K562 (cell line): ENCODE results near the gene MAN2A1. TPM values are rescaled to one million over a fixed set of nuclear protein-coding genes. Genes with fewer than 3 reads are reported as not detected.

Experiments
- ATAC-seq: fragments of 200-7000 bp; cut with Tn5 transposase; 3 replicates; pipeline ENCODE4 v1.9.1; 2020; ENCODE audit warnings: moderate library complexity
- BruUV-seq: library from RNA; stranded (reverse); fragments of 400-500 nt; replicated peaks from 2 replicates; lab custom pipeline; 2021; lab: Mats Ljungman, UMichigan
- CTCF ChIA-PET: fragments of 300-600 bp; formaldehyde crosslinking; extraction: SDS; loops from one replicate; lab custom pipeline; 2021; ENCODE audit warnings: low intra/inter-chr PET ratio; lab: Yijun Ruan, JAX
- POLR2A ChIA-PET: fragments of 300-600, 350-650 bp; sonication (Branson Sonifier 250); formaldehyde crosslinking; extraction: SDS; loops from one replicate; lab custom pipeline; 2021; ENCODE audit warnings: antibody characterized with exemption, inconsistent platforms; lab: Yijun Ruan, JAX
- DNase-seq, 4 experiments: peaks; one replicate each; pipeline versions ENCODE4 v3.0.0 to v3.0.0-alpha.2; 2011 to 2018; ENCODE audit warnings: low spot score in 3 of 4, mixed read lengths in 3 of 4; ENCODE audit errors: extremely low read depth in 1 of 4
- FAIRE-seq: peaks from 2 replicates; lab custom pipeline; 2011; peaks lifted over from hg19 to GRCh38; lab: Jason Lieb, UNC
- H2AFZ ChIP-seq: 2 replicates; pipeline ENCODE4 v1.6.0; 2011; ENCODE audit warnings: low read depth, low read length, control low read depth, inconsistent platforms
- H3K27ac ChIP-seq: fragments of 200-600 bp; 3 replicates; pipeline ENCODE4 v1.8.0; 2011; ENCODE audit warnings: low read depth, mild to moderate bottlenecking, control low read depth, inconsistent platforms, low read length, moderate library complexity, mixed read lengths; ENCODE audit errors: extremely low read depth
- H3K27me3 ChIP-seq, 2 experiments: fragments of 300-600 bp in 1 of 2; 2 replicates in 1 of 2; 3 replicates in 1 of 2; pipeline versions ENCODE4 v1.6.0 to v1.8.0; 2011; ENCODE audit warnings: inconsistent platforms in 2 of 2, low read length in 2 of 2, mild to moderate bottlenecking in 1 of 2, mixed read lengths in 1 of 2, moderate library complexity in 1 of 2; ENCODE audit not compliant: control insufficient read depth in 2 of 2, insufficient read depth in 2 of 2
- H3K36me3 ChIP-seq: fragments of 300-600 bp; 3 replicates; pipeline ENCODE4 v1.8.0; 2011; ENCODE audit warnings: mild to moderate bottlenecking, low read length, inconsistent platforms; ENCODE audit not compliant: control insufficient read depth, insufficient read depth
- H3K4me1 ChIP-seq, 2 experiments: fragments of 200-600 bp in 1 of 2; replicated peaks in 1 of 2; 2 replicates in 1 of 2; 3 replicates in 1 of 2; pipeline versions ENCODE4 v1.5.1 to v1.8.0; 2011; ENCODE audit warnings: inconsistent platforms in 2 of 2, low read length in 2 of 2, mild to moderate bottlenecking in 1 of 2, mixed read lengths in 1 of 2, moderate library complexity in 1 of 2; ENCODE audit not compliant: control insufficient read depth in 2 of 2, insufficient read depth in 2 of 2
- H3K4me2 ChIP-seq: 2 replicates; pipeline ENCODE4 v1.6.1; 2011; ENCODE audit warnings: low read length, control low read depth, inconsistent platforms, mixed read lengths; ENCODE audit not compliant: insufficient read depth
- H3K4me3 ChIP-seq: fragments of 200-600 bp; sonication (generic), shearing (Covaris generic); 2 replicates; pipeline ENCODE4 v1.5.1; 2016; ENCODE audit warnings: control low read depth, inconsistent platforms
- H3K79me2 ChIP-seq: fragments of 200-600 bp; 3 replicates; pipeline ENCODE4 v1.8.0; 2011; ENCODE audit warnings: low read length, inconsistent platforms; ENCODE audit not compliant: control insufficient read depth, insufficient read depth
- H3K9ac ChIP-seq, 2 experiments: 2 replicates each; pipeline versions ENCODE4 v1.6.0 to v1.6.1; 2011; ENCODE audit warnings: low read depth in 2 of 2, low read length in 2 of 2, control low read depth in 1 of 2, inconsistent platforms in 1 of 2, mild to moderate bottlenecking in 1 of 2, mixed read lengths in 1 of 2; ENCODE audit not compliant: insufficient read depth in 1 of 2
- H3K9me1 ChIP-seq: one replicate; pipeline ENCODE4 v1.6.0; 2011; ENCODE audit warnings: inconsistent platforms, mild to moderate bottlenecking, low read length, moderate library complexity; ENCODE audit not compliant: control insufficient read depth, insufficient read depth
- H3K9me3 ChIP-seq: replicated peaks from 2 replicates; pipeline ENCODE4 v1.5.1; 2011; ENCODE audit warnings: low read depth, low read length, inconsistent platforms; ENCODE audit not compliant: control insufficient read depth, insufficient read depth
- H4K20me1 ChIP-seq: replicated peaks from 2 replicates; pipeline ENCODE4 v1.6.1; 2011; ENCODE audit warnings: low read length, inconsistent platforms, mixed read lengths; ENCODE audit not compliant: control insufficient read depth, insufficient read depth
- CBX1 ChIP-seq: sonication (generic); IDR thresholded peaks from 2 replicates; pipeline ENCODE4 v1.6.1; 2016; ENCODE audit warnings: antibody characterized with exemption, low read depth, mild to moderate bottlenecking
- CUX1 ChIP-seq: fragments of 200-800 bp; sonication (Bioruptor generic); IDR thresholded peaks from 2 replicates; pipeline ENCODE4 v1.6.1; 2016; ENCODE audit warnings: missing genetic modification characterization, missing compliant biosample characterization
- FOXA1 ChIP-seq: fragments of 450-650 bp; IDR thresholded peaks from 2 replicates; pipeline ENCODE4 v1.6.1; 2016; ENCODE audit warnings: mild to moderate bottlenecking, borderline replicate concordance
- GATAD2A ChIP-seq: fragments of 450-650 bp; IDR thresholded peaks from 2 replicates; pipeline ENCODE4 v1.6.1; 2017
- NFE2 ChIP-seq: IDR thresholded peaks from 2 replicates; pipeline ENCODE4 v1.6.1; 2014; ENCODE audit warnings: antibody characterized with exemption, low read depth
- RBM39 ChIP-seq: fragments of 200-400 bp; formaldehyde crosslinking; optimal IDR thresholded peaks from 2 replicates; pipeline ENCODE3; 2018; ENCODE audit warnings: low read depth, low read length
- THRA ChIP-seq: fragments of 450-650 bp; IDR thresholded peaks from 2 replicates; pipeline ENCODE4 v1.6.1; 2017; ENCODE audit warnings: mild to moderate bottlenecking, moderate library complexity
- ZFP91 ChIP-seq: sonication (generic); formaldehyde crosslinking; IDR thresholded peaks from 2 replicates; pipeline ENCODE4 v1.8.0; 2022; ENCODE audit warnings: mild to moderate bottlenecking, missing genetic modification reagents
- ZFPM2 ChIP-seq: fragments of 250-450 bp; sonication (Bioruptor Pico); IDR thresholded peaks from 2 replicates; pipeline ENCODE4 v1.5.1; 2022; ENCODE audit warnings: mild to moderate bottlenecking
- ZNF3 ChIP-seq: fragments of 250-450 bp; sonication (Bioruptor Pico); IDR thresholded peaks from 2 replicates; pipeline ENCODE4 v1.5.0; 2021; ENCODE audit warnings: mild to moderate bottlenecking, moderate library complexity
- WGBS: fragments of 100-300 bp; shearing (Covaris generic); methylation state at CpG from one replicate; pipeline ENCODE4 v1.1.6; 2016; ENCODE audit warnings: low coverage, mixed read lengths; ENCODE audit not compliant: insufficient coverage; ENCODE audit errors: missing lambda C conversion rate; 5-methylcytosine and 5-hydroxymethylcytosine counted together
- in situ Hi-C: fragments of 300-500 bp; cut with MboI; formaldehyde crosslinking; loops from 4 replicates; pipeline ENCODE4 v1.15.0; 2018; ENCODE audit warnings: inconsistent platforms, mixed read lengths
- intact Hi-C: fragments of 100-400 bp; cut with micrococcal nuclease; formaldehyde crosslinking; loops from 2 replicates; pipeline ENCODE4 v1.14.2; 2022
- polyA plus RNA-seq, 8 experiments: library from polyadenylated mRNA; depleted of rRNA in 4 of 8; stranded (reverse) in 5 of 8; unstranded in 3 of 8; fragments of >200 nt; fragmentation: Nextera tagmentation in 2 of 8; fragmentation: Illumina TruSeq in 1 of 8; extraction: Ambion mirVana in 2 of 8; extraction: Trizol in 1 of 8; gene quantifications; 2 replicates each; pipeline versions ENCODE4 v1.2.1 to v1.2.3, GENCODE V29; 2011 to 2014; ENCODE audit warnings: inconsistent platforms in 1 of 8, missing spikeins in 1 of 8
- total RNA-seq, 7 experiments: library from RNA; depleted of rRNA in 6 of 7; stranded (reverse); fragments of >200 nt in 6 of 7; fragmentation: Illumina TruSeq in 2 of 7; extraction: Trizol in 2 of 7; gene quantifications; 2 replicates each; pipeline versions ENCODE4 v1.2.1 to v1.2.3, GENCODE V29; 2011 to 2021; ENCODE audit warnings: low replicate concordance in 1 of 7
- TF ChIP-seq, protein P1 (sequence below): fragments of 450-650 bp; IDR thresholded peaks from 2 replicates; pipeline ENCODE4 v1.6.1; 2017; ENCODE audit warnings: antibody characterized with exemption
- TF ChIP-seq, protein P2 (sequence below): fragments of 250-450 bp; sonication (Bioruptor Pico); IDR thresholded peaks from 2 replicates; pipeline ENCODE4 v1.8.0; 2022; ENCODE audit warnings: moderate library complexity, mild to moderate bottlenecking, inconsistent platforms

MAN2A1 gene
- total and polyA plus RNA-seq, 9 of the 15 experiments (the other 6 are each of a cell fraction or from before 2014, with no cell fraction given), result 5.2 to 32.0 (median 19.8) TPM

GRCh38 chr5:109676920-109677319 is 12.8 kb upstream of the MAN2A1 start:
- Histone ChIP-seq H3K9me3 (no peaks in the 10 kb centered on the region), H3K79me2 (no peaks in the 10 kb centered on the region), H3K36me3 (no peaks in the 10 kb centered on the region), H4K20me1 (no peaks in the 10 kb centered on the region), H2AFZ (no peak overlapping the region), H3K27ac (no peak overlapping the region), H3K27me3 (peaks cover 5% of the 10 kb centered on the region in 2 experiments; a peak in 3 of 5 replicates), H3K9me1 (no peaks in the 10 kb centered on the region), H3K4me3 (no peak overlapping the region), H3K9ac (no peak overlapping the region), H3K4me2 (no peak overlapping the region), H3K4me1 (no peaks in the 10 kb centered on the region)
- ATAC-seq, result no peak
- POLR2A ChIA-PET, result interaction anchor here (1.4 kb wide), 1 partner anchor 13 kb away, joined by 3 read pairs; the partner anchor contains the start of gene MAN2A1
- intact Hi-C loops (no loop called here), in situ Hi-C loops (no loop called here)
- CTCF ChIA-PET, result no interaction called here
- 8% methylated on average over 5 of the region's 5 CpGs for WGBS
- BruUV-seq, result no TSS peak
- FAIRE-seq, result peak; percentile 35
- DNase-seq, result no peak
- TF ChIP-seq CBX1 (no peak), ZNF3 (no peak), ZFP91 (CRISPR knock-in tag) (no peak), GATAD2A (no peak), NFE2 (no peak), THRA (no peak), FOXA1 (no peak), CUX1 (CRISPR knock-in tag) (no peak), RBM39 (no peak), ZFPM2 (CRISPR knock-in tag) (no peak)
- TF ChIP-seq, protein P1, sequence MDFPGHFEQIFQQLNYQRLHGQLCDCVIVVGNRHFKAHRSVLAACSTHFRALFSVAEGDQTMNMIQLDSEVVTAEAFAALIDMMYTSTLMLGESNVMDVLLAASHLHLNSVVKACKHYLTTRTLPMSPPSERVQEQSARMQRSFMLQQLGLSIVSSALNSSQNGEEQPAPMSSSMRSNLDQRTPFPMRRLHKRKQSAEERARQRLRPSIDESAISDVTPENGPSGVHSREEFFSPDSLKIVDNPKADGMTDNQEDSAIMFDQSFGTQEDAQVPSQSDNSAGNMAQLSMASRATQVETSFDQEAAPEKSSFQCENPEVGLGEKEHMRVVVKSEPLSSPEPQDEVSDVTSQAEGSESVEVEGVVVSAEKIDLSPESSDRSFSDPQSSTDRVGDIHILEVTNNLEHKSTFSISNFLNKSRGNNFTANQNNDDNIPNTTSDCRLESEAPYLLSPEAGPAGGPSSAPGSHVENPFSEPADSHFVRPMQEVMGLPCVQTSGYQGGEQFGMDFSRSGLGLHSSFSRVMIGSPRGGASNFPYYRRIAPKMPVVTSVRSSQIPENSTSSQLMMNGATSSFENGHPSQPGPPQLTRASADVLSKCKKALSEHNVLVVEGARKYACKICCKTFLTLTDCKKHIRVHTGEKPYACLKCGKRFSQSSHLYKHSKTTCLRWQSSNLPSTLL, result no peak
- TF ChIP-seq, protein P2, sequence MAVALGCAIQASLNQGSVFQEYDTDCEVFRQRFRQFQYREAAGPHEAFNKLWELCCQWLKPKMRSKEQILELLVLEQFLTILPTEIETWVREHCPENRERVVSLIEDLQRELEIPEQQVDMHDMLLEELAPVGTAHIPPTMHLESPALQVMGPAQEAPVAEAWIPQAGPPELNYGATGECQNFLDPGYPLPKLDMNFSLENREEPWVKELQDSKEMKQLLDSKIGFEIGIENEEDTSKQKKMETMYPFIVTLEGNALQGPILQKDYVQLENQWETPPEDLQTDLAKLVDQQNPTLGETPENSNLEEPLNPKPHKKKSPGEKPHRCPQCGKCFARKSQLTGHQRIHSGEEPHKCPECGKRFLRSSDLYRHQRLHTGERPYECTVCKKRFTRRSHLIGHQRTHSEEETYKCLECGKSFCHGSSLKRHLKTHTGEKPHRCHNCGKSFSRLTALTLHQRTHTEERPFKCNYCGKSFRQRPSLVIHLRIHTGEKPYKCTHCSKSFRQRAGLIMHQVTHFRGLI (CRISPR knock-in tag), result no peak
